CD8-positive, alpha-beta memory T cell (primary cell): ENCODE data around the gene BPTF. TPM values are rescaled to one million over a fixed set of nuclear protein-coding genes. Genes with fewer than 3 reads are reported as not detected.
A peak's percentile ranks its signal among the peaks of the same experiment; 100 is the strongest.
"Not testable (repeated sequence)": the region's sequence is repeated elsewhere in the genome, so short reads cannot be mapped to it uniquely, and the experiment has no call there.

Experiments
- CTCF ChIA-PET: fragments of 350-600 bp; sonication (Branson Sonifier 250); formaldehyde crosslinking; loops from one replicate; lab custom pipeline; 2021; ENCODE audit warnings: antibody characterized with exemption; lab: Charles Lee
- POLR2A ChIA-PET: fragments of 350-600 bp; sonication (Branson Sonifier 250); formaldehyde crosslinking; loops from one replicate; lab custom pipeline; 2021; ENCODE audit warnings: antibody characterized with exemption; lab: Charles Lee
- DNase-seq, 5 donors: peaks; one replicate each; pipeline versions ENCODE4 v3.0.0 to v3.0.0-alpha.2; 2020 to 2022; ENCODE audit warnings: mixed read lengths in 1 of 5
- H3K27ac ChIP-seq: one replicate; pipeline ENCODE4 v1.7.0; 2013; ENCODE audit warnings: low read depth, mild to moderate bottlenecking, low read length, moderate library complexity
- H3K27me3 ChIP-seq: 2 replicates; pipeline ENCODE4 v1.7.0; 2013; ENCODE audit warnings: low read length, mild to moderate bottlenecking; ENCODE audit not compliant: insufficient read depth, poor library complexity, severe bottlenecking
- H3K36me3 ChIP-seq: 2 replicates; pipeline ENCODE4 v1.7.0; 2013; ENCODE audit warnings: mild to moderate bottlenecking, low read length, moderate library complexity; ENCODE audit not compliant: insufficient read depth
- H3K4me1 ChIP-seq: 2 replicates; pipeline ENCODE4 v1.7.0; 2013; ENCODE audit warnings: mild to moderate bottlenecking, low read length, moderate library complexity; ENCODE audit not compliant: insufficient read depth
- H3K4me3 ChIP-seq: 2 replicates; pipeline ENCODE4 v1.7.0; 2013; ENCODE audit warnings: mild to moderate bottlenecking, low read length
- H3K9me3 ChIP-seq: 2 replicates; pipeline ENCODE4 v1.7.0; 2013; ENCODE audit warnings: mild to moderate bottlenecking, low read length
- H3K27ac Mint-ChIP-seq, 8 donors: one replicate each; pipeline ENCODE4 v1.8.0; 2020 to 2021; ENCODE audit warnings: mixed read lengths in 8 of 8, mild to moderate bottlenecking in 6 of 8, inconsistent platforms in 3 of 8, moderate library complexity in 3 of 8
- H3K27me3 Mint-ChIP-seq, 2 donors: one replicate each; pipeline ENCODE4 v1.8.0; 2020 to 2021; ENCODE audit warnings: mixed read lengths in 2 of 2, mild to moderate bottlenecking in 1 of 2, moderate library complexity in 1 of 2
- H3K36me3 Mint-ChIP-seq, 3 donors: one replicate each; pipeline ENCODE4 v1.8.0; 2020 to 2021; ENCODE audit warnings: mixed read lengths in 3 of 3, inconsistent platforms in 1 of 3, mild to moderate bottlenecking in 1 of 3
- H3K4me1 Mint-ChIP-seq, 3 donors: one replicate each; pipeline ENCODE4 v1.8.0; 2020 to 2021; ENCODE audit warnings: mixed read lengths in 3 of 3, inconsistent platforms in 1 of 3, mild to moderate bottlenecking in 1 of 3
- H3K4me3 Mint-ChIP-seq, 7 donors: one replicate each; pipeline ENCODE4 v1.8.0; 2020 to 2021; ENCODE audit warnings: mixed read lengths in 7 of 7, mild to moderate bottlenecking in 6 of 7, moderate library complexity in 4 of 7, inconsistent platforms in 2 of 7
- H3K9me3 Mint-ChIP-seq, 5 donors: one replicate each; pipeline ENCODE4 v1.8.0; 2020 to 2022; ENCODE audit warnings: mixed read lengths in 5 of 5, mild to moderate bottlenecking in 3 of 5, moderate library complexity in 2 of 5, inconsistent platforms in 1 of 5
- polyA plus RNA-seq: library from polyadenylated mRNA; unstranded; fragments of 300-500 nt; fragmentation: Illumina TruSeq; gene quantifications from one replicate; pipeline ENCODE4 v1.2.3, GENCODE V29; 2021
- total RNA-seq, 2 experiments: library from RNA; stranded (reverse); gene quantifications; one replicate each; pipeline ENCODE4 v1.2.3, GENCODE V29; 2021

BPTF gene
- total and polyA plus RNA-seq, 3 experiments from 2014 or later: 25.1 to 82.4 (median 78.8) TPM

DNA sequence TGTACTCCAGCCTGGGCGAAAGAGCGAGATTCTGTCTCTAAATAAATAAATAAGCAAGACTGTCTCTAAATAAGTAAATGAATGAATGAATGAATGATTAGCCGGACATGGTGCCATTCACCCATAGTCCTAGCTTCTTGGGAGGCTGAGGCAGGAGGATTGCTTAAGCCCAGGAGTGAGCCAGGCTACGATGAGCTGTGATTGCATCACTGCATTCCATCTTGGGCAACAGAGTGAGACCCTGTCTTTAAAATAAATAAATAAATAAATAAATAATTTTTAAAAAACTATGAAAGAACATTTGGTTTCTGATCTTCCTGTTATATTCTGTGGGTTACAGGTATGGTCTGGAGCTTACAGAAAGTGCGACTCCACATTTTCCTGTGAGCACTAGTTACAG is 105.9 kb downstream of the BPTF start:
- Histone ChIP-seq H3K36me3 (peaks cover 32% of the 10 kb centered on the region), H3K4me3 (no peak overlapping the region), H3K27me3 (no peaks in the 10 kb centered on the region), H3K9me3 (no peaks in the 10 kb centered on the region), H3K4me1 (no peaks in the 10 kb centered on the region), H3K27ac (no peak overlapping the region)
- ChIA-PET CTCF (no interaction called here), POLR2A (no interaction called here)
- Mint-ChIP-seq H3K4me3 (no peak overlapping the region), H3K4me1 (no peaks in the 10 kb centered on the region), H3K27ac (no peak overlapping the region), H3K36me3 (peaks cover 7 to 73% (median 16%) of the 10 kb centered on the region in 3 donors), H3K27me3 (no peaks in the 10 kb centered on the region), H3K9me3 (no peaks in the 10 kb centered on the region)
- no peak for DNase-seq

DNA sequence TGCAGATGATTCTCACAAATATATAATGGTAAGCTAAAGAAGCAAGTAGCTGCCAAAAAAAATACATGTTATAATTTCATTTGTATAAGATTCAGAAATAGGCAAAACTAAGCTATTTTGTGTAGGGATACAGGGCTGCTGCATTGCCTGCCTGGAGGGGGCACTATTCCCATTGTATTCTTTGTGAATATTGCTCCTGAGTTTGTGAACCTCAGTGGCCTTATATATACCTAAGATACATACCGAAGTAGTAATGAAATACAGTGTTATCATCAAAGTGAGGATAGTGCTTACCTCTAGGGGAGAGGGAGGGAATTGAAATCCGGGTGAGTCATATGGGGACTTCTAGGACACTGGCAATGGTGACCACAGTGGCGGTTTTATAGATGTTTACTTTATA is 117.5 kb downstream of the BPTF start:
- ChIA-PET CTCF (no interaction called here), POLR2A (interaction anchor here (1.2 kb wide), 1 partner anchor 16 kb away, joined by 3 read pairs; no protein-coding TSS in a partner anchor)
- H3K9me3 ChIP-seq: no peaks in the 10 kb centered on the region
- Mint-ChIP-seq H3K27me3 (no peaks in the 10 kb centered on the region), H3K4me1 (no peaks in the 10 kb centered on the region), H3K9me3 (no peaks in the 10 kb centered on the region), H3K4me3 (no peak overlapping the region), H3K36me3 (peaks cover 15 to 95% (median 32%) of the 10 kb centered on the region in 3 donors), H3K27ac (peak overlapping the region in 2 of 8 donors; percentile 12 to 33)
- no peaks in the 10 kb centered on the region for H3K4me1 ChIP-seq
- no peaks in the 10 kb centered on the region for H3K27me3 ChIP-seq
- no peak overlapping the region for H3K27ac ChIP-seq
- no peak overlapping the region for H3K4me3 ChIP-seq
- H3K36me3 ChIP-seq: peaks cover 65% of the 10 kb centered on the region
- DNase-seq: no peak

DNA sequence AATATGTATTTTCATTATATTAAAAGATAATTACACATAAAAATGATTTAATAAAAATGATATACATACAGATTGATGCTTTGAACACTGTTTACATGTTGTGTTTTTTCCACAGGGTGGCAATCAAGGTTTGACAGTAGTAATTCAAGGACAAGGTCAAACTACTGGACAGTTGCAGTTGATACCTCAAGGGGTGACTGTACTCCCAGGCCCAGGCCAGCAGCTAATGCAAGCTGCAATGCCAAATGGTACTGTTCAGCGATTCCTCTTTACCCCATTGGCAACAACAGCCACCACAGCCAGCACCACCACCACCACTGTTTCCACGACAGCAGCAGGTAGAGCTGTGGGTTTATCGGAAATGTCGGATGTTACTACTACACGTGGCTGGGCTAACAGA is 118.7 kb downstream of the BPTF start:
- H3K4me3 ChIP-seq: no peak overlapping the region
- no peaks in the 10 kb centered on the region for H3K27me3 ChIP-seq
- no peak overlapping the region for H3K27ac ChIP-seq
- peaks cover 70% of the 10 kb centered on the region for H3K36me3 ChIP-seq
- no peaks in the 10 kb centered on the region for H3K4me1 Mint-ChIP-seq
- H3K27me3 Mint-ChIP-seq: no peaks in the 10 kb centered on the region
- DNase-seq: no peak
- no peaks in the 10 kb centered on the region for H3K9me3 ChIP-seq
- H3K9me3 Mint-ChIP-seq: no peaks in the 10 kb centered on the region
- peak overlapping the region in 2 of 8 donors; percentile 4 to 32 for H3K27ac Mint-ChIP-seq
- no peak overlapping the region for H3K4me3 Mint-ChIP-seq
- H3K4me1 ChIP-seq: no peaks in the 10 kb centered on the region
- CTCF ChIA-PET: no interaction called here
- POLR2A ChIA-PET: no interaction called here
- H3K36me3 Mint-ChIP-seq: peaks cover 16 to 97% (median 29%) of the 10 kb centered on the region in 3 donors

DNA sequence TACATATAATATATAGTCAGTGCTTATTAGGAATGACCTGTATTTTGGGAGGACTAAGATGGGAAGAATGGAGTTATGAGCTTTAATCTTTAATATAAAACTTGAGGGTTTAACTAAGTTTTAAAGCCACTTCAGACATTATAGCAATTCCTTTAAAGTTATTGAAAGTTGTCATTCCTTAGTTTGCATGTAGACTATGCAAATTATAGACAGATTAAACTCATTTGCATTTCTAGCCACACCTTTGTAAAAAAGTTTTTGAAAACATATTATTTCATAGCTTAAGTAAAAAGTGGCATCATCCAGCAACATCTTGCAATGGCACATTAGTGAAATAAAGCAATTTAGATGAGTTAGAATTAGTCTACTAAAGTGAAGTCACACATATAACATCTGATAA is 121.2 kb downstream of the BPTF start:
- peak overlapping the region in 1 of 8 donors; percentile 42 for H3K27ac Mint-ChIP-seq
- no peaks in the 10 kb centered on the region for H3K4me1 ChIP-seq
- H3K9me3 Mint-ChIP-seq: no peaks in the 10 kb centered on the region
- CTCF ChIA-PET: interaction anchor here (1.2 to 1.6 kb wide), 2 partner anchors 13 to 16 kb away, joined by 3 read pairs; no protein-coding TSS in a partner anchor
- H3K4me1 Mint-ChIP-seq: no peaks in the 10 kb centered on the region
- H3K4me3 ChIP-seq: no peak overlapping the region
- peaks cover 16 to 90% (median 24%) of the 10 kb centered on the region in 3 donors for H3K36me3 Mint-ChIP-seq
- POLR2A ChIA-PET: interaction anchor here (0.7 kb wide), 1 partner anchor 9 kb away, joined by 3 read pairs; no protein-coding TSS in a partner anchor
- peaks cover 62% of the 10 kb centered on the region for H3K36me3 ChIP-seq
- H3K27ac ChIP-seq: no peak overlapping the region
- H3K27me3 Mint-ChIP-seq: no peaks in the 10 kb centered on the region
- H3K9me3 ChIP-seq: no peaks in the 10 kb centered on the region
- no peaks in the 10 kb centered on the region for H3K27me3 ChIP-seq
- DNase-seq: no peak
- no peak overlapping the region for H3K4me3 Mint-ChIP-seq

DNA sequence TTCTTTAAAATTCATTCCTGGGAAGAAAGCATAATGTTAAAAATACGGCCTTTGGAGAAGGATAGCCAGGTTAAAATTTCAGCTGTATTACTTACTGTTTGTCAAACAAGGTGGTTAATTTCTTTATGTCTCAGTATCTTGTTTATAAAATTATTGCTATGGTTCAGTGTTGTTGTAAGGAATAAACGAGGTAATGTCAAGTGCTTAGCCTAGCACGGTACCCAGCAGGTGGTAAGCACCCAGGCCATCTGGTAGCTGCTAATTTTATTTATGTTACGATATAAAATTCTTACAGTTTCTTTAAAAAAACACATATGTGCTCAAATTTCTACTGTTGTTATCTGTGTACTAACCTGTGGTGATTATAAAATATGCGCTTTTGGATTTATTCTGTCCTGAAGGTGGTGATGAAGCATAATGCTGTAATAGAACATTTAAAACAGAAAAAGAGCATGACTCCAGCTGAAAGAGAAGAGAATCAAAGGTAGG is 122.1 kb downstream of the BPTF start:
- Mint-ChIP-seq H3K9me3 (no peaks in the 10 kb centered on the region), H3K4me1 (no peaks in the 10 kb centered on the region), H3K36me3 (peaks cover 16 to 87% (median 22%) of the 10 kb centered on the region in 3 donors), H3K4me3 (no peak overlapping the region), H3K27ac (peak overlapping the region in 1 of 8 donors; percentile 9), H3K27me3 (no peaks in the 10 kb centered on the region)
- CTCF ChIA-PET: interaction anchor here (1.2 to 1.6 kb wide), 3 partner anchors 12 to 17 kb away, joined by 3 read pairs; no protein-coding TSS in a partner anchor
- POLR2A ChIA-PET: no interaction called here
- Histone ChIP-seq H3K27me3 (no peaks in the 10 kb centered on the region), H3K27ac (no peak overlapping the region), H3K9me3 (no peaks in the 10 kb centered on the region), H3K4me1 (no peaks in the 10 kb centered on the region), H3K36me3 (peaks cover 62% of the 10 kb centered on the region), H3K4me3 (no peak overlapping the region)
- no peak for DNase-seq

DNA sequence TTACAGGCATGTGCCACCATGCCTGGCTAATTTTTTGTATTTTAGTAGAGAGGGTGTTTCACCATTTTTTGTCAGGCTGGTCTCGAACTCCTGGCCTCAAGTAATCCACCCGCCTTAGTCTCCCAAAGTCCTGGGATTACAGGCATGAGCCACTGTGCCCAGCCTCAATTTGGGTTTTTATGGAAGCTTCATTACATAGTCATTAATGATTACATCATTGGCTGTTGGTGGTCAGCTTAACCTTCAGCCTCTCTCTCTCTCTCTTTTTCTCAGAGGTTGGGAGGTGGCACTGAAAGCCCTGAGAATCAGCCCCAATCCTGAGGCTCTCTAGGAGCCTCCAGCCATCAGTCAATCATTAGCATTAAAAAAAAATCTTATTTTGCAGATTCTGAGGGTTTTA is 125.6 kb downstream of the BPTF start:
- H3K4me3 ChIP-seq: no peak overlapping the region
- H3K9me3 ChIP-seq: no peaks in the 10 kb centered on the region
- no peaks in the 10 kb centered on the region for H3K4me1 Mint-ChIP-seq
- peaks cover 33% of the 10 kb centered on the region for H3K36me3 ChIP-seq
- POLR2A ChIA-PET: no interaction called here
- H3K4me1 ChIP-seq: no peaks in the 10 kb centered on the region
- no peak overlapping the region for H3K27ac ChIP-seq
- H3K9me3 Mint-ChIP-seq: no peaks in the 10 kb centered on the region
- H3K36me3 Mint-ChIP-seq: peaks cover 4 to 75% (median 10%) of the 10 kb centered on the region in 3 donors
- CTCF ChIA-PET: no interaction called here
- H3K4me3 Mint-ChIP-seq: no peak overlapping the region
- H3K27me3 ChIP-seq: no peaks in the 10 kb centered on the region
- H3K27me3 Mint-ChIP-seq: no peaks in the 10 kb centered on the region
- DNase-seq: no peak
- peak overlapping the region in 1 of 8 donors; percentile 17 for H3K27ac Mint-ChIP-seq

DNA sequence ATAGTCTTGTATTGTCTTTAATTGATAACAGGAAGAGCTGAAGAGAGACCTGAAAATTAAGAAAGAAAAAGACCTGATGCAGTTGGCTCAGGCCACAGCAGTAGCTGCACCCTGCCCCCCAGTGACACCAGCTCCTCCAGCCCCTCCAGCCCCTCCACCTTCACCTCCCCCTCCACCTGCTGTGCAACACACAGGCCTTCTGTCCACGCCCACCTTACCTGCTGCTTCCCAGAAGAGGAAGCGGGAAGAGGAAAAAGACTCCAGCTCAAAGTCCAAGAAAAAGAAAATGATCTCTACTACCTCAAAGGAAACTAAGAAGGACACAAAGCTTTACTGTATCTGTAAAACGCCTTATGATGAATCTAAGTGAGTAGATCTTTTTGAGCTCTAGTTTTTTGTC is 134.2 kb downstream of the BPTF start:
- no peak overlapping the region for H3K27ac ChIP-seq
- Mint-ChIP-seq H3K36me3 (peaks cover 7 to 62% (median 9%) of the 10 kb centered on the region in 3 donors), H3K27me3 (peaks cover 0 to 1% of the 10 kb centered on the region in 2 donors), H3K9me3 (no peaks in the 10 kb centered on the region), H3K27ac (peak overlapping the region in 5 of 8 donors; percentile 17 to 81 (median 71)), H3K4me1 (peaks cover 4 to 5% (median 4%) of the 10 kb centered on the region in 3 donors), H3K4me3 (no peak overlapping the region)
- H3K9me3 ChIP-seq: no peaks in the 10 kb centered on the region
- H3K4me3 ChIP-seq: no peak overlapping the region
- H3K4me1 ChIP-seq: no peaks in the 10 kb centered on the region
- H3K36me3 ChIP-seq: peaks cover 9% of the 10 kb centered on the region
- ChIA-PET POLR2A (interaction anchor here (0.9 to 1.0 kb wide), 2 partner anchors 17 to 35 kb away, joined by 3 read pairs; no protein-coding TSS in a partner anchor), CTCF (interaction anchor here (1.0 to 1.3 kb wide), 3 partner anchors 13 to 76 kb away, joined by 3 to 4 read pairs (median 3); partner anchors contain the start of gene KPNA2)
- no peaks in the 10 kb centered on the region for H3K27me3 ChIP-seq
- DNase-seq: no peak

DNA sequence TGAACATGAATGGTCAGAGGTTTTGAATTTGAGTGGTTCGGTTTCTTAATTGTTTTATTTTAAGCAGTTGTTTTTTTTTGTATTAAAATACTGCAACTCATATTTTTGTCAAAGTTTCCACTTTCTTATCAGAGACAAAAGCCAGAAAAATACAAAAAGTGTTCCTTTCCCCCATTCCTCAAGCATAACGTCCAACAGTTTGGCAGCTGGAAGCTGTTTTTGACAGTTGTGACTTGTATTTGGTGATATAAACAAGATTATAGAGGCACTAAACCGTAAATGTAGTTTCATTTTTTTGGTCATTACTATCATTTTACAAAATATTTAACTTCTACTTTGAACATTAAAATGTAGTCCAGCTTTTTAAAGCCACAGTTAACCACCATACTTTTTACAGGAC is 135.0 kb downstream of the BPTF start:
- CTCF ChIA-PET: interaction anchor here (1.3 kb wide), 1 partner anchor 14 kb away, joined by 3 read pairs; no protein-coding TSS in a partner anchor

More for the DNA sequence above, 135.0 kb downstream of the BPTF start:
- H3K4me3 ChIP-seq, H3K9me3 ChIP-seq, H3K27me3 ChIP-seq, H3K4me3 Mint-ChIP-seq, H3K27me3 Mint-ChIP-seq, H3K4me1 Mint-ChIP-seq, DNase-seq, H3K27ac ChIP-seq, H3K4me1 ChIP-seq, H3K9me3 Mint-ChIP-seq: not testable (repeated sequence)
- H3K36me3 Mint-ChIP-seq: peaks cover 7 to 61% (median 10%) of the 10 kb centered on the region in 3 donors
- POLR2A ChIA-PET: interaction anchor here (1.0 kb wide), 1 partner anchor 34 kb away, joined by 3 read pairs; no protein-coding TSS in a partner anchor
- H3K36me3 ChIP-seq: peaks cover 11% of the 10 kb centered on the region
- H3K27ac Mint-ChIP-seq: peak overlapping the region in 1 of 8 donors; percentile 67
